Measurements from ENCODE around the gene RALGPS2. TPM values are rescaled to one million over a fixed set of nuclear protein-coding genes. Genes with fewer than 3 reads are reported as not detected.

Gene RALGPS2
- total RNA-seq, 1 experiment from 2014 or later = 41.4 TPM

DNA sequence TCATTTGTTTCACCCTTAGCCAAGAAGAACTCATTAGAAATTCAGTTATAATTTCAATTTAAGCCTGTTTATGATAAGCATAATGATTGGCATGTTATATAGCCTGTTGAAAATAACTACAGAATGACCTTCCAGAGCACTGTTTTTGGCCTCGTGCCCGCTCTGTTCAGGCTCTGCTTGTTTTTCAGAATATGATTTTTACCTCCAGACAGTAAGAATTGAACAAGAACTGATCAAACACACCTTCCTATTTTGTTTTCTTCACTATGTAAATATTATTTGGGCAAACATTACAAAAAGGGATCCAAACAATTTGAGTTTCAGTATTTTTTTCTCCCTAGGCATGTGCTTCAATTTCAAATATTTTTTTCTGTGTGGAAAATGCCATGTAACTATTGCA, 193.9 kb downstream of the RALGPS2 start:
- H3K36me3 ChIP-seq (replicated peaks; ENCODE audit: control insufficient read depth, insufficient read depth, low read length) = peaks cover 1% of the 10 kb centered on the region; the same call in 1 of the 2 replicates
- H3K4me3 ChIP-seq (ENCODE audit: insufficient read depth, low read depth, low read length) = no peak overlapping the region
- no peaks in the 10 kb centered on the region for H3K27me3 ChIP-seq (ENCODE audit: control insufficient read depth, insufficient read depth, low read length)
- no peak for DNase-seq

GRCh38 chr1:178919581-178919980, 194.5 kb downstream of the RALGPS2 start:
- Histone ChIP-seq H3K27me3 (ENCODE audit: control insufficient read depth, insufficient read depth, low read length) (no peaks in the 10 kb centered on the region), H3K4me3 (ENCODE audit: insufficient read depth, low read depth, low read length) (no peak overlapping the region), H3K36me3 (replicated peaks; ENCODE audit: control insufficient read depth, insufficient read depth, low read length) (peaks cover 1% of the 10 kb centered on the region; the same call in 1 of the 2 replicates)
- no peak for DNase-seq

GRCh38 chr1:178921499-178921898, 196.5 kb downstream of the RALGPS2 start:
- Histone ChIP-seq H3K27me3 (ENCODE audit: control insufficient read depth, insufficient read depth, low read length) (no peaks in the 10 kb centered on the region), H3K4me3 (ENCODE audit: insufficient read depth, low read depth, low read length) (no peak overlapping the region), H3K36me3 (replicated peaks; ENCODE audit: control insufficient read depth, insufficient read depth, low read length) (no peaks in the 10 kb centered on the region)
- no peak for DNase-seq

DNA sequence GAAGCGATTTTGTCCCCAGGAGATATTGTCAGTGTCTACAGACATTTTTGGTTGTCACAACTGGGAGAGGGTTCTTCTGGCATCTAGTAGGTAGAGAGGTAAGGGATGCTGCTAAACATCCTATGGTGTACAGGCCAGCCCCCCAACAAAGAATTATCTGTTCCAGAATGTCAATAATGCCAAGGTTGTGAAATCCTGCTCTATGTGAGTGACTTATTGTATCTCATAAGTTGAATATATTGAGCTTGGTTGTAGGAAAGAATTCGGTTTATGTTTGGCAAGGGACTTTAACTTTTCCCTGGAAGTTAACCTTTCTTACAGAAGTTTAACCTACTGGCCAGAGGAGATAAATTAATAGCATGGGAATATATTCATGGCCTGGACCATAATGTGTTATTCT, 198.5 kb downstream of the RALGPS2 start:
- Histone ChIP-seq H3K4me3 (ENCODE audit: insufficient read depth, low read depth, low read length) (no peak overlapping the region), H3K27me3 (ENCODE audit: control insufficient read depth, insufficient read depth, low read length) (no peaks in the 10 kb centered on the region), H3K36me3 (replicated peaks; ENCODE audit: control insufficient read depth, insufficient read depth, low read length) (no peaks in the 10 kb centered on the region)
- DNase-seq = no peak

GRCh38 chr1:178926046-178926445, 201.0 kb downstream of the RALGPS2 start:
- Histone ChIP-seq H3K4me3 (ENCODE audit: insufficient read depth, low read depth, low read length) (no peak overlapping the region), H3K36me3 (replicated peaks; ENCODE audit: control insufficient read depth, insufficient read depth, low read length) (no peaks in the 10 kb centered on the region), H3K27me3 (ENCODE audit: control insufficient read depth, insufficient read depth, low read length) (no peaks in the 10 kb centered on the region)
- DNase-seq = no peak

DNA sequence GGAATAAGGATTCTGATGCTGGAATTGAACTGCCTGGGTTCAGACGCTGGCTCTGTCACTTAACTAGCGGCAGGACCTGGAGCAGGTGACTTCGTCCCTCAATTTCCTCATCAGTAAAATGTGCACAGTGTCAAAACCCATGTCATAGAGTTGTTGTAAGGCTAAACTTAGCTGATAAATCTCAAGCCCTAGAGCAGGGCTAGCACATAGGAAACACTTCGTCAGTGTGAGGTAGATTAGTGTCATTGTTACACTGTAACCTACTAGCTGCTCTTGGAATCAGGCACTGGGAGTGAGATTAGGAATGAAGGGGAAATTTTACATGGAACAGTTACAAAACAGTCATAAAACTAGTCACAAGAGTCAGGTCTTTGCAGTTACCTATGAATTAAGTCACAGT, 202.0 kb downstream of the RALGPS2 start:
- Histone ChIP-seq H3K27me3 (ENCODE audit: control insufficient read depth, insufficient read depth, low read length) (no peaks in the 10 kb centered on the region), H3K36me3 (replicated peaks; ENCODE audit: control insufficient read depth, insufficient read depth, low read length) (no peaks in the 10 kb centered on the region), H3K4me3 (ENCODE audit: insufficient read depth, low read depth, low read length) (no peak overlapping the region)
- DNase-seq = no peak

DNA sequence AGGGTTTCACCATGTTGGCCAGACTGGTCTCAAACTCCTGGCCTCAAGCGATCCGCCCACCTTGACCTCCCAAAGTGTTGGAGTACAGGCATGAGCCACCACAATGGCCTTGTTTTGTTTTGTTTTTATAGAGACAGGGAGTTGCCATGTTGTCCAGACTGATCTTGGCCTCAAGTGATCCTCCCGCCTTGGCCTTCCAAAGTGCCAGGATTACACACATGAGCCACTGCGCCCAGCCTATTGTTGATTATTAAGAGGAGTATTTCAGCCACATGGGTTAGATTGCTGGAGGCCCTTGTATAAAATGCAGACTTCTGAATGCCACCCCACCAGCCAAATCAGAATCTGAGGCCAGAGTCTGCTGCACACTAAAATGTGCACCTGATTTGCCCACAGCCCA, 203.0 kb downstream of the RALGPS2 start:
- no peaks in the 10 kb centered on the region for H3K27me3 ChIP-seq (ENCODE audit: control insufficient read depth, insufficient read depth, low read length)
- no peaks in the 10 kb centered on the region for H3K36me3 ChIP-seq (replicated peaks; ENCODE audit: control insufficient read depth, insufficient read depth, low read length)
- DNase-seq = no peak
- no peak overlapping the region for H3K4me3 ChIP-seq (ENCODE audit: insufficient read depth, low read depth, low read length)

GRCh38 chr1:178928976-178929375, 203.9 kb downstream of the RALGPS2 start:
- Histone ChIP-seq H3K27me3 (ENCODE audit: control insufficient read depth, insufficient read depth, low read length) (no peaks in the 10 kb centered on the region), H3K4me3 (ENCODE audit: insufficient read depth, low read depth, low read length) (no peak overlapping the region), H3K36me3 (replicated peaks; ENCODE audit: control insufficient read depth, insufficient read depth, low read length) (no peaks in the 10 kb centered on the region)
- peak; percentile 61 for DNase-seq

- H3K27me3 ChIP-seq (ENCODE audit: control insufficient read depth, insufficient read depth, low read length) = no peaks in the 10 kb centered on the region
- H3K36me3 ChIP-seq (replicated peaks; ENCODE audit: control insufficient read depth, insufficient read depth, low read length) = no peaks in the 10 kb centered on the region
- H3K4me3 ChIP-seq (ENCODE audit: insufficient read depth, low read depth, low read length) = no peak overlapping the region
- peak; percentile 52 for DNase-seq
Measured at GRCh38 chr1:178931858-178932551, 207.0 kb downstream of the RALGPS2 start.

DNA sequence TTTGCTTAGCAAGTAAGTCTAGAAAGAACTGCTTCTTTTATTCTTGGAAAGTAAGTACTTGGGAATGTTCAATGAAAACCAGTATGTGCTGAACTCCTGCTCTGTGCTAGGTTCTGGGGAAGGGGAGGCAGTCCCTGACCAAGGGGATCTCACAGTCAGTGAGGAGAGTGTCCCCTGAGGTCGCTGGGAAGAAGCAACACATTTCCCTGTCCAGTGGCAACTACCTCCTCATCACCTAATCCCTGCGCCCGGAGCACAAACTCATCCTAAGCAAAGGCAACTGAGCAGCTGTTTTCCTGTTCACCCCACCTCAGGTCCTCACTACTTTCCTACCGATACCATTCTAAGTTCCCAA, 207.5 kb downstream of the RALGPS2 start:
- Histone ChIP-seq H3K4me3 (ENCODE audit: insufficient read depth, low read depth, low read length) (no peak overlapping the region), H3K27me3 (ENCODE audit: control insufficient read depth, insufficient read depth, low read length) (no peaks in the 10 kb centered on the region), H3K36me3 (replicated peaks; ENCODE audit: control insufficient read depth, insufficient read depth, low read length) (no peaks in the 10 kb centered on the region)
- peak; percentile 14 for DNase-seq

GRCh38 chr1:178933105-178933561, 208.1 kb downstream of the RALGPS2 start:
- no peaks in the 10 kb centered on the region for H3K36me3 ChIP-seq (replicated peaks; ENCODE audit: control insufficient read depth, insufficient read depth, low read length)
- no peaks in the 10 kb centered on the region for H3K27me3 ChIP-seq (ENCODE audit: control insufficient read depth, insufficient read depth, low read length)
- H3K4me3 ChIP-seq (ENCODE audit: insufficient read depth, low read depth, low read length) = no peak overlapping the region
- DNase-seq = no peak

DNA sequence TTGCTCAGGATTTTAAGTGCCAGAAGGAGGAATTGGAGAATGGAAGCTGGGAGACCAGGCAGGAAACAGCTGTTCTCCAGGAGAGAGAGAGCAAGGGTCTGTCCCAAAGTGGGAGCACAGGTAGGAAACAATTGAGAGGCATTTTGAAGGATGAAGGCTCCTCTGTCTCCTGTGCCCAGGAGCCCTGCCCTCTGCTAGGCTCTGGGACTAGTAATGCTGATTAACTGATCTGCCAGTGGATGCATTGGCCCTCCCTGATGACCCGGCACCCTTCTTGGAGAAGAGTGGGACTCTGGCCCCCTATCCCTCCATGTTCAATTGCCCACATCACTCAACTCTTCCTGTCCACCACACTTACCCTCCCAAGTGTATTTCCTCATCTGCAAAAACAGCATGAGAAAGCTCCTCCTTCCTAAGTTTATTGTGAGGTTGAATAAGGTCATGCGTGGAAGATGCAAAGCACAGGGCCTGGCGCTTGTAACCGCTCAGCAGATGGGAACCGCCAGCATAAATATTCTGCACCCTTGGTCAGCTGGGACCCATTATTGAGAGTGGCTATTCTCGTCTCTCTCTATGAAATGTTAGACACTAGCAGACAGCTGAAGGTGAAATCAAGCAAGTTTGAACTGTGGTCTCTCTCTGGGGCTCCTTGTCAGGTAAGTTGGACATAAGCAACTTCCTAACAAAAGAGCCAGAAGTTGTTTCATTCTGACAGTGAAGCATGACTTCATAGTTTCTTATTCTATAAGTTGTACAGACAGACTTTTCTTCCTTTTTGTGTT, 208.9 kb downstream of the RALGPS2 start:
- Histone ChIP-seq H3K4me3 (ENCODE audit: insufficient read depth, low read depth, low read length) (no peak overlapping the region), H3K36me3 (replicated peaks; ENCODE audit: control insufficient read depth, insufficient read depth, low read length) (no peaks in the 10 kb centered on the region), H3K27me3 (ENCODE audit: control insufficient read depth, insufficient read depth, low read length) (no peaks in the 10 kb centered on the region)
- DNase-seq = peak; percentile 13

DNA sequence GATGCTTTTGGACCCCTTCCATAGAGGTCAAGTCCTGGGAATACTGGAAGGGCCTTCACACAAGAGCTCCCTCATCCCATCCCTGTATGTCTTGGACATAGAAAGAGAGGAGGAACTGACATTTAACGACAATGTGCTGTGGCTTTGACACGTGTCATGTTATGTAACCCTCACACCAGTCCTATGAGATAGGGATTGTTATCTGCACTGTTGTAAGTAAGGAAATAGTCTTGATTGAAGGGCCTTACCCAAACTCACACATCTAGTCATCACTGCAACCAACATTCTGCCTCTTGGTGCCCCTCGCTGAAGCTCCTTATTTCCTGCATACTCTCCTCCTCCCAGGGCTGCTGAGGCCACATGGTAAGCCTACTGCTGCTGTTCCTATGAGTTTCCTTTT, 209.5 kb downstream of the RALGPS2 start:
- no peak overlapping the region for H3K4me3 ChIP-seq (ENCODE audit: insufficient read depth, low read depth, low read length)
- no peaks in the 10 kb centered on the region for H3K27me3 ChIP-seq (ENCODE audit: control insufficient read depth, insufficient read depth, low read length)
- H3K36me3 ChIP-seq (replicated peaks; ENCODE audit: control insufficient read depth, insufficient read depth, low read length) = no peaks in the 10 kb centered on the region
- DNase-seq = peak; percentile 11

DNA sequence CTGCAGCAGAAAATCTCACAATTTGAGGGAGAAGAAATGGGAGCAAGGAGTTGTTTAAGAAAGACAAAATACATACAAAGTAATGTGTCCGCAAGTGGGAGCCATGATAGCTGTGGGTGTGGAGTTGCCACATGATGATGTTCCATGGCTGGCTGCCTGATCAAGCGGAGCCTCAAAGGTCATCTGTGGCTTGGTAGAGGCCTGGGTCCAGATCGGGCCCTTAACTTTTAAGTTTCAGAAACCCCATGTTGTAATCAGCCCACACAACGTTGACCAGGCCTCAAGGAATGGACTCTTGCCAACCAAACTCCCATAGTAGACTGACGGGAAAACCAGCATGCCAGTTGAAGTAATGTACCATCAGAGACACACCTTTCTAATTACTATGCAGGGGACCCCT, 210.6 kb downstream of the RALGPS2 start:
- no peaks in the 10 kb centered on the region for H3K27me3 ChIP-seq (ENCODE audit: control insufficient read depth, insufficient read depth, low read length)
- DNase-seq = peak; percentile 7
- H3K4me3 ChIP-seq (ENCODE audit: insufficient read depth, low read depth, low read length) = no peak overlapping the region
- no peaks in the 10 kb centered on the region for H3K36me3 ChIP-seq (replicated peaks; ENCODE audit: control insufficient read depth, insufficient read depth, low read length)

GRCh38 chr1:178937695-178938094, 212.7 kb downstream of the RALGPS2 start:
- H3K27me3 ChIP-seq (ENCODE audit: control insufficient read depth, insufficient read depth, low read length) = no peaks in the 10 kb centered on the region
- H3K36me3 ChIP-seq (replicated peaks; ENCODE audit: control insufficient read depth, insufficient read depth, low read length) = no peaks in the 10 kb centered on the region
- DNase-seq = peak; percentile 38
- no peak overlapping the region for H3K4me3 ChIP-seq (ENCODE audit: insufficient read depth, low read depth, low read length)
